Liver (tissue), 10 donors: Measurements from ENCODE around the gene ZNF607. TPM values are rescaled to one million over a fixed set of nuclear protein-coding genes. Genes with fewer than 3 reads are reported as not detected.
A peak's percentile ranks its signal among the peaks of the same experiment; 100 is the strongest.

Experiments
- DNase-seq: peaks from one replicate; pipeline ENCODE4 v3.0.0-alpha.2; 2017; ENCODE audit warnings: low spot score
- H3K27ac ChIP-seq, 2 donors: one replicate each; pipeline ENCODE4 v1.7.0; 2013; ENCODE audit warnings: inconsistent platforms in 2 of 2, low read length in 2 of 2, control low read depth in 1 of 2, low read depth in 1 of 2, mild to moderate bottlenecking in 1 of 2
- H3K27me3 ChIP-seq, 4 donors: one replicate each; pipeline versions ENCODE4 v1.6.1 to v1.7.0; 2013; ENCODE audit warnings: low read length in 3 of 4, inconsistent platforms in 1 of 4, mild to moderate bottlenecking in 1 of 4, moderate library complexity in 1 of 4; ENCODE audit not compliant: control insufficient read depth in 4 of 4, insufficient read depth in 4 of 4
- H3K36me3 ChIP-seq, 4 donors: one replicate each; pipeline versions ENCODE4 v1.6.1 to v1.7.0; 2013; ENCODE audit warnings: low read length in 3 of 4, mild to moderate bottlenecking in 3 of 4, low read depth in 1 of 4, moderate library complexity in 1 of 4; ENCODE audit not compliant: control insufficient read depth in 4 of 4, insufficient read depth in 3 of 4
- H3K4me1 ChIP-seq, 4 donors: one replicate each; pipeline versions ENCODE4 v1.6.1 to v1.7.0; 2013; ENCODE audit warnings: low read length in 3 of 4, mild to moderate bottlenecking in 3 of 4, moderate library complexity in 1 of 4; ENCODE audit not compliant: control insufficient read depth in 4 of 4, insufficient read depth in 4 of 4
- H3K4me3 ChIP-seq, 3 donors: one replicate each; pipeline versions ENCODE4 v1.6.1 to v1.7.0; 2013; ENCODE audit warnings: low read length in 3 of 3, control low read depth in 1 of 3, low read depth in 1 of 3, mild to moderate bottlenecking in 1 of 3
- H3K9ac ChIP-seq, 2 donors: one replicate each; pipeline ENCODE4 v1.7.0; 2013; ENCODE audit warnings: low read length in 2 of 2, mild to moderate bottlenecking in 2 of 2, moderate library complexity in 2 of 2, control low read depth in 1 of 2, low read depth in 1 of 2
- H3K9me3 ChIP-seq, 4 donors: one replicate each; pipeline versions ENCODE4 v1.6.1 to v1.7.0; 2013; ENCODE audit warnings: low read length in 3 of 4; ENCODE audit not compliant: control insufficient read depth in 4 of 4
- ATF3 ChIP-seq: IDR thresholded peaks from 2 replicates; pipeline ENCODE4 v1.6.1; 2016; ENCODE audit warnings: antibody characterized with exemption
- CTCF ChIP-seq: fragments of 150-350 bp; IDR thresholded peaks from 2 replicates; pipeline ENCODE4 v1.5.1; 2017; ENCODE audit warnings: improper control_type of control experiment, low read depth, low read length; ENCODE audit not compliant: missing input control
- EGR1 ChIP-seq, 2 donors: IDR thresholded peaks; 2 replicates each; pipeline ENCODE4 v1.6.1; 2016 to 2018; ENCODE audit warnings: antibody characterized with exemption in 2 of 2, low read depth in 2 of 2
- FOXA1 ChIP-seq: IDR thresholded peaks from 2 replicates; pipeline ENCODE4 v1.6.1; 2016; ENCODE audit warnings: antibody characterized with exemption
- FOXA2 ChIP-seq: IDR thresholded peaks from 2 replicates; pipeline ENCODE4 v1.6.1; 2016; ENCODE audit warnings: antibody characterized with exemption
- GABPA ChIP-seq, 2 donors: IDR thresholded peaks in 1 of 2; conservative IDR thresholded peaks in 1 of 2; 2 replicates each; pipeline ENCODE4 v1.6.1; 2016; ENCODE audit warnings: antibody characterized with exemption in 2 of 2, mild to moderate bottlenecking in 1 of 2, moderate library complexity in 1 of 2
- HNF4A ChIP-seq, 2 donors: conservative IDR thresholded peaks; 2 replicates each; pipeline ENCODE4 v1.6.1; 2016; ENCODE audit warnings: antibody characterized with exemption in 2 of 2, mild to moderate bottlenecking in 2 of 2
- HNF4G ChIP-seq: IDR thresholded peaks from 2 replicates; pipeline ENCODE4 v1.6.1; 2016; ENCODE audit warnings: antibody characterized with exemption
- JUND ChIP-seq, 2 donors: IDR thresholded peaks; 2 replicates each; pipeline ENCODE4 v1.6.1; 2016; ENCODE audit warnings: antibody characterized with exemption in 2 of 2
- MAX ChIP-seq: IDR thresholded peaks from 2 replicates; pipeline ENCODE4 v1.6.1; 2016; ENCODE audit warnings: antibody characterized with exemption
- NR2F2 ChIP-seq: IDR thresholded peaks from 2 replicates; pipeline ENCODE4 v1.6.1; 2016; ENCODE audit warnings: antibody characterized with exemption
- RAD21 ChIP-seq, 2 donors: IDR thresholded peaks; 2 replicates each; pipeline ENCODE4 v1.6.1; 2016; ENCODE audit warnings: antibody characterized with exemption in 2 of 2, mild to moderate bottlenecking in 2 of 2
- REST ChIP-seq: IDR thresholded peaks from 2 replicates; pipeline ENCODE4 v1.6.1; 2016; ENCODE audit warnings: antibody characterized with exemption, mild to moderate bottlenecking
- RXRA ChIP-seq, 2 donors: IDR thresholded peaks; 2 replicates each; pipeline ENCODE4 v1.6.1; 2017 to 2018; ENCODE audit warnings: antibody characterized with exemption in 2 of 2, mild to moderate bottlenecking in 1 of 2
- TAF1 ChIP-seq: conservative IDR thresholded peaks from 2 replicates; pipeline ENCODE4 v1.6.1; 2016; ENCODE audit warnings: antibody characterized with exemption, mild to moderate bottlenecking
- YY1 ChIP-seq: IDR thresholded peaks from 2 replicates; pipeline ENCODE4 v1.6.1; 2016; ENCODE audit warnings: antibody characterized with exemption, mild to moderate bottlenecking
- WGBS: extraction: QIAGEN DNeasy Blood & Tissue Kit; methylation state at CpG from one replicate; pipeline ENCODE4 v1.1.7; 2013; 5-methylcytosine and 5-hydroxymethylcytosine counted together
- polyA plus RNA-seq, 2 donors: library from polyadenylated mRNA; stranded (reverse) in 1 of 2; unstranded in 1 of 2; fragments of 200-250 nt in 1 of 2; fragments of >200 nt in 1 of 2; fragmentation: Nextera tagmentation in 1 of 2; extraction: Ambion mirVana in 1 of 2; gene quantifications; one replicate each; pipeline versions ENCODE4 v1.2.1 to v1.2.3, GENCODE V29; 2013 to 2015
- small RNA-seq: library from RNA; depleted of rRNA; stranded (forward); fragments of <200 nt; gene quantifications from one replicate; pipeline ENCODE3, GENCODE V24; 2014
- total RNA-seq, 2 donors: library from RNA; depleted of rRNA; stranded (reverse); fragments of >200 nt; gene quantifications; one replicate each; pipeline ENCODE4 v1.2.3, GENCODE V29; 2014
- donor health status: healthy.
- donor health status: healthy.
- donor health status: healthy.
- donor health status: healthy.
- donor health status: healthy.

ZNF607 gene
- total and polyA plus RNA-seq, 4 donors = 0.22 to 2.6 (median 0.56) TPM

GRCh38 chr19:37654629-37655300, 64.8 kb downstream of the ZNF607 start:
- under 1% methylated on average over 40 of the region's 40 CpGs for WGBS
- H3K9ac ChIP-seq = peak overlapping the region; percentile 40 to 52
- H3K27ac ChIP-seq = peak overlapping the region; percentile 71 to 83
- H3K36me3 ChIP-seq = no peaks in the 10 kb centered on the region
- DNase-seq = peak; percentile 45
- peaks cover 3 to 11% (median 5%) of the 10 kb centered on the region in 4 donors for H3K4me1 ChIP-seq
- no peak for TF ChIP-seq GABPA (IDR thresholded peaks at IDR 0.05 in 1 of 2, conservative IDR thresholded peaks at IDR 0.05 in 1 of 2)
- TF ChIP-seq MAX = no peak
- TF ChIP-seq FOXA1 = no peak
- no peak for TF ChIP-seq HNF4A (conservative IDR thresholded peaks at IDR 0.05)
- no peak for TF ChIP-seq JUND (IDR thresholded peaks at IDR 0.05)
- TF ChIP-seq YY1 = no peak
- TF ChIP-seq TAF1 = no peak
- TF ChIP-seq REST = no peak
- TF ChIP-seq FOXA2 = no peak
- no peaks in the 10 kb centered on the region for H3K27me3 ChIP-seq
- H3K4me3 ChIP-seq = peak overlapping the region; percentile 36 to 73 (median 53)
- H3K9me3 ChIP-seq = peaks cover 2 to 7% (median 4%) of the 10 kb centered on the region in 4 donors

GRCh38 chr19:37654118-37654517, 65.4 kb downstream of the ZNF607 start:
- H3K4me1 ChIP-seq = peaks cover 3 to 11% (median 5%) of the 10 kb centered on the region in 4 donors
- no peak for DNase-seq
- H3K27me3 ChIP-seq = no peaks in the 10 kb centered on the region
- H3K4me3 ChIP-seq = peak overlapping the region in 2 of 3 donors; percentile 53 to 73
- TF ChIP-seq TAF1 (no peak), HNF4A (conservative IDR thresholded peaks at IDR 0.05) (no peak), FOXA2 (no peak), EGR1 (IDR thresholded peaks at IDR 0.05; ENCODE audit: low read depth in 2 of 2) (no peak), HNF4G (no peak), MAX (no peak), RAD21 (IDR thresholded peaks at IDR 0.05) (no peak), RXRA (IDR thresholded peaks at IDR 0.05) (no peak), FOXA1 (no peak), ATF3 (no peak), CTCF (no peak), NR2F2 (no peak), GABPA (IDR thresholded peaks at IDR 0.05 in 1 of 2, conservative IDR thresholded peaks at IDR 0.05 in 1 of 2) (no peak), YY1 (no peak)
- no peaks in the 10 kb centered on the region for H3K36me3 ChIP-seq
- H3K9me3 ChIP-seq = peaks cover 2 to 12% (median 8%) of the 10 kb centered on the region in 4 donors
- 28% methylated on average over 5 of the region's 5 CpGs for WGBS
- peak overlapping the region in 1 of 2 donors; percentile 52 for H3K9ac ChIP-seq
- H3K27ac ChIP-seq = no peak overlapping the region

Small RNA genes within 50 kb of the gene (small RNA-seq; reads per million reads assigned to genes)
- gene SELENOKP1 = not detected

Other genes starting within 250 kb of the ZNF607 start
- gene ZNF793, start 212.8 kb downstream of the ZNF607 start, total RNA-seq = under 1 TPM; 0.84 to 0.93 TPM
- under 1 TPM; 0.15 to 0.18 TPM for gene ZNF793, start 212.8 kb downstream of the ZNF607 start, polyA plus RNA-seq
- 1 to 10 TPM; 1.6 to 1.8 TPM for gene ZNF571, start 125.0 kb downstream of the ZNF607 start, total RNA-seq
- under 1 TPM; 0.63 to 0.85 TPM for gene ZNF571, start 125.0 kb downstream of the ZNF607 start, polyA plus RNA-seq
- gene ZNF540, start 124.9 kb downstream of the ZNF607 start, total RNA-seq = 1 to 10 TPM in 1 of 2 donors, under 1 TPM in 1; 0.33 to 1.3 TPM
- 1 to 10 TPM in 1 of 2 donors, under 1 TPM in 1; 0.50 to 2.0 TPM for gene ZNF540, start 124.9 kb downstream of the ZNF607 start, polyA plus RNA-seq
- 1 to 10 TPM; 5.6 to 5.8 TPM for gene ZFP30, start 64.3 kb downstream of the ZNF607 start, total RNA-seq
- gene ZFP30, start 64.3 kb downstream of the ZNF607 start, polyA plus RNA-seq = 1 to 10 TPM in 1 of 2 donors, under 1 TPM in 1; 0.74 to 1.3 TPM
- 1 to 10 TPM; 4.5 to 5.0 TPM for gene ZNF573, start 59.8 kb upstream of the ZNF607 start, total RNA-seq
- 1 to 10 TPM in 1 of 2 donors, under 1 TPM in 1; 0.42 to 3.9 TPM for gene ZNF573, start 59.8 kb upstream of the ZNF607 start, polyA plus RNA-seq
- gene WDR87, start 186.8 kb upstream of the ZNF607 start, total RNA-seq = not detected
- gene WDR87, start 186.8 kb upstream of the ZNF607 start, polyA plus RNA-seq = not detected
- 10 to 100 TPM in 1 of 2 donors, 1 to 10 TPM in 1; 6.4 to 10.0 TPM for gene SIPA1L3, start 187.4 kb upstream of the ZNF607 start, total RNA-seq
- 1 to 10 TPM; 2.4 to 2.5 TPM for gene SIPA1L3, start 187.4 kb upstream of the ZNF607 start, polyA plus RNA-seq